GM12865 (cell line): Measurements from ENCODE around the gene HOXC11.

Source experiments
- DNase-seq: peaks from one replicate; pipeline ENCODE4 v3.0.0; 2010; ENCODE audit warnings: low read depth
- H3K4me3 ChIP-seq: 2 replicates; pipeline ENCODE4 v1.5.1; 2011; ENCODE audit warnings: mild to moderate bottlenecking, low read depth, low read length, control low read depth
- CTCF ChIP-seq: IDR thresholded peaks from 2 replicates; pipeline ENCODE4 v1.5.1; 2011; ENCODE audit warnings: low read length, control low read depth, low read depth, inconsistent platforms; ENCODE audit not compliant: insufficient read depth; ENCODE audit errors: missing control alignments

The HOXC11 gene

GRCh38 chr12:54002915-54003389 is 30.0 kb downstream of the HOXC11 start:
- H3K4me3 ChIP-seq, result no peak overlapping the region
- no peak for DNase-seq

GRCh38 chr12:54003625-54004024 is 30.7 kb downstream of the HOXC11 start:
- no peak for DNase-seq
- no peak for TF ChIP-seq CTCF
- no peak overlapping the region for H3K4me3 ChIP-seq

More at GRCh38 chr12:54002915-54003389, 30.0 kb downstream of the HOXC11 start:
- no peak for TF ChIP-seq CTCF

GRCh38 chr12:54004063-54004840 is 31.3 kb downstream of the HOXC11 start:
- no peak overlapping the region for H3K4me3 ChIP-seq
- DNase-seq, result no peak
- TF ChIP-seq CTCF, result no peak

GRCh38 chr12:54004841-54005530 is 32.1 kb downstream of the HOXC11 start:
- H3K4me3 ChIP-seq, result no peak overlapping the region
- DNase-seq, result no peak
- no peak for TF ChIP-seq CTCF

GRCh38 chr12:54005531-54005852 is 32.6 kb downstream of the HOXC11 start:
- no peak for DNase-seq
- TF ChIP-seq CTCF, result no peak
- no peak overlapping the region for H3K4me3 ChIP-seq

GRCh38 chr12:54005853-54006558 is 33.1 kb downstream of the HOXC11 start:
- H3K4me3 ChIP-seq, result peak overlapping the region; percentile 17
- TF ChIP-seq CTCF, result peak; percentile 81
- peak; percentile 80 for DNase-seq
